ENCODE data around the gene REEP6. TPM values are rescaled to one million over a fixed set of nuclear protein-coding genes. Genes with fewer than 3 reads are reported as not detected.
"Not testable (repeated sequence)": the region's sequence is repeated elsewhere in the genome, so short reads cannot be mapped to it uniquely, and the experiment has no call there.

REEP6 gene
- total and polyA plus RNA-seq, 4 donors, result 2.5 to 7.6 (median 4.9) TPM

DNA sequence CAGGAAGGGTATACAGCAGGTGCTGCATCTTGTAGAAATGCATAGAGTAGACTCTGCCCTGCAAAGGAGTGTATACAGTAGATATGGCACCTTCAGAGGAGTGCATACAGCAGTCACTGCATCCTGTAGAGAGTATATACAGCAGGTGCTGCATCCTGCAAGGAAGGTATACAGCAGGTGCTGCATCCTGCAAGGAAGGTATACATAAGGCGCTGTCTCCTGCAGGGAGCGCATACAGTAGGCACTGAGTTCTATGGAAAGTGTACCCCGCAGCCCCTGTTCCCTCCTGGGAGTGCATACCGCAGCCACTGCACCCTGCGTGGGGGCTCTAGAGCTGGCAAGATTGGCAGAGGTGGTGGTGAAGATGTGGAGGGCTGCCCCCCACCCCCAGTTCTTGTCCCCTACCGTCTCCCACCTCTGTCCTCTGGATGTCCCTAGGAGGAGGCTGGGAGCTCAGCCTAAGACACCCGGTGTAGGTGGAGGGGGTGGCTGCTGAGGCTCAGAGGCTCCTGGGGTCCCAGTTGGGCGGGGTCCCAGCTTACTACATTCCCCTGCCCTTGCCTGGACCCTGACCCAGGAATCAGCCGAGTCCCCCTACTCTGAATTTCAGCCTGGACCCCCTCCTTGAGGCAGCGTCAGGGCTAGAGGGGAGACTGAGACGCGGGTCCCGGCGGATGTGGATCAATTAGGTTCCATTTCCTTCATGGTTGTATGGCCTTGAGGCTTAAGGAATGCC lies 24.2 kb downstream of the REEP6 start:
- Histone ChIP-seq H3K27me3 (ENCODE audit: control insufficient read depth in 3 of 3, insufficient read depth in 3 of 3, low read length in 2 of 3) (peaks cover 0 to 41% (median 17%) of the 10 kb centered on the region in 3 donors), H3K27ac (ENCODE audit: low read depth in 1 of 2, low read length in 1 of 2) (no peak overlapping the region), H3K36me3 (ENCODE audit: control insufficient read depth in 4 of 4, insufficient read depth in 4 of 4, low read length in 4 of 4) (no peaks in the 10 kb centered on the region), H3K9ac (ENCODE audit: insufficient read depth in 1 of 2, low read length in 2 of 2) (no peak overlapping the region), H3K9me3 (ENCODE audit: control insufficient read depth in 4 of 4, insufficient read depth in 3 of 4, low read length in 3 of 4) (peaks cover 0 to 3% (median 0%) of the 10 kb centered on the region in 4 donors), H3K4me3 (no peak overlapping the region), H3K4me1 (ENCODE audit: control insufficient read depth in 5 of 5, insufficient read depth in 5 of 5, low read length in 5 of 5) (no peaks in the 10 kb centered on the region)
- TF ChIP-seq, protein P1, sequence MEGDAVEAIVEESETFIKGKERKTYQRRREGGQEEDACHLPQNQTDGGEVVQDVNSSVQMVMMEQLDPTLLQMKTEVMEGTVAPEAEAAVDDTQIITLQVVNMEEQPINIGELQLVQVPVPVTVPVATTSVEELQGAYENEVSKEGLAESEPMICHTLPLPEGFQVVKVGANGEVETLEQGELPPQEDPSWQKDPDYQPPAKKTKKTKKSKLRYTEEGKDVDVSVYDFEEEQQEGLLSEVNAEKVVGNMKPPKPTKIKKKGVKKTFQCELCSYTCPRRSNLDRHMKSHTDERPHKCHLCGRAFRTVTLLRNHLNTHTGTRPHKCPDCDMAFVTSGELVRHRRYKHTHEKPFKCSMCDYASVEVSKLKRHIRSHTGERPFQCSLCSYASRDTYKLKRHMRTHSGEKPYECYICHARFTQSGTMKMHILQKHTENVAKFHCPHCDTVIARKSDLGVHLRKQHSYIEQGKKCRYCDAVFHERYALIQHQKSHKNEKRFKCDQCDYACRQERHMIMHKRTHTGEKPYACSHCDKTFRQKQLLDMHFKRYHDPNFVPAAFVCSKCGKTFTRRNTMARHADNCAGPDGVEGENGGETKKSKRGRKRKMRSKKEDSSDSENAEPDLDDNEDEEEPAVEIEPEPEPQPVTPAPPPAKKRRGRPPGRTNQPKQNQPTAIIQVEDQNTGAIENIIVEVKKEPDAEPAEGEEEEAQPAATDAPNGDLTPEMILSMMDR (IDR thresholded peaks at IDR 0.05; ENCODE audit: control extremely low read depth, extremely low read depth), result no peak
- DNase-seq, result no peak
- 62 to 64% methylated on average over 14 of the region's 14 CpGs for WGBS, 2 donors
- ATAC-seq (ENCODE audit: insufficient read depth, low FRiP score), result no peak

DNA sequence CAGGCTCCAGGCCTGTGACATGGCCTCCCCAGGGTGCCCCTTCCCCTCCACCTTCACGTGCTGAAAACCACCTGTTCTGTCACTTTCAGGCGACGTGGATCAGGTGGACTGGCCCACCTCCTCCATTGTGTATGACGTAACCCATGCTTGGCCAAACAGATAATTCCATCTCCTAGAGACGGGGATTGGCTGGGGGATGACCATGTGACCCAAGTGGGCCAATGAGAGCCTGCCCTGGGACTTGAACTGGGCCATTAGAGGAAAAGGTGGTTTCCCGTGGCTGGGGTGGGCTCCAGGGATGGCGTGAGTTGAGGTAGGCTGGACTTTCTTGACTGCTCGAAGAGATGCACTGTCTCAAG lies 25.4 kb downstream of the REEP6 start:
- no peak overlapping the region for H3K9ac ChIP-seq (ENCODE audit: insufficient read depth in 1 of 2, low read length in 2 of 2)
- TF ChIP-seq, protein P1 (IDR thresholded peaks at IDR 0.05; ENCODE audit: control extremely low read depth, extremely low read depth), result no peak
- no peaks in the 10 kb centered on the region for H3K4me1 ChIP-seq (ENCODE audit: control insufficient read depth in 5 of 5, insufficient read depth in 5 of 5, low read length in 5 of 5)
- H3K36me3 ChIP-seq (ENCODE audit: control insufficient read depth in 4 of 4, insufficient read depth in 4 of 4, low read length in 4 of 4), result no peaks in the 10 kb centered on the region
- H3K9me3 ChIP-seq (ENCODE audit: control insufficient read depth in 4 of 4, insufficient read depth in 3 of 4, low read length in 3 of 4), result peaks cover 0 to 3% (median 0%) of the 10 kb centered on the region in 4 donors
- H3K27me3 ChIP-seq (ENCODE audit: control insufficient read depth in 3 of 3, insufficient read depth in 3 of 3, low read length in 2 of 3), result peaks cover 0 to 33% (median 10%) of the 10 kb centered on the region in 3 donors
- H3K27ac ChIP-seq (ENCODE audit: low read depth in 1 of 2, low read length in 1 of 2), result no peak overlapping the region
- no peak overlapping the region for H3K4me3 ChIP-seq
- ATAC-seq (ENCODE audit: insufficient read depth, low FRiP score), result no peak
- no peak for DNase-seq
- WGBS, 2 donors, result 68 to 71% methylated on average over 8 of the region's 8 CpGs

DNA sequence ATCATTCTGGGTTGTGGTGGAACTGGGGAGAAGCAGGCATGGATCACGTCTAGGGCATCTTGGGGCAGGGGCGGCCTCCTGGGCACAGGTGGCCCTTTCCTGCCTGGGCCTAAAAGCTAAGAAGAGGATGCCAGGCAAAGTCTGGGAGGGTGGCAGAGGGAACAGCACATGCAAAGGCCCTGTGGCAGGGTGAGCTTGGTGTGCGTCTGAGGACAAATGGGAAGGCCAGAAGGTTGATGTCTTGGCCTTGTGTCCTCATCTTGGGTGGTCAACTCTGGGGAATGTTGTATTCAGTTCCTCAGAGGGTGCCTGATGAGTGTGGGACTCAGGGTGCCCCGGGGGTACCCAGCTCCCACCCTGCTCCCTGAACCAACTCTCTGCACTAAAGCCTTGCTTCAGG lies 27.5 kb downstream of the REEP6 start:
- DNase-seq, result no peak
- Histone ChIP-seq H3K27ac (ENCODE audit: low read depth in 1 of 2, low read length in 1 of 2) (no peak overlapping the region), H3K4me3 (no peak overlapping the region), H3K27me3 (ENCODE audit: control insufficient read depth in 3 of 3, insufficient read depth in 3 of 3, low read length in 2 of 3) (peaks cover 0 to 30% (median 6%) of the 10 kb centered on the region in 3 donors), H3K36me3 (ENCODE audit: control insufficient read depth in 4 of 4, insufficient read depth in 4 of 4, low read length in 4 of 4) (no peaks in the 10 kb centered on the region), H3K9ac (ENCODE audit: insufficient read depth in 1 of 2, low read length in 2 of 2) (no peak overlapping the region), H3K4me1 (ENCODE audit: control insufficient read depth in 5 of 5, insufficient read depth in 5 of 5, low read length in 5 of 5) (peaks cover 0 to 4% (median 0%) of the 10 kb centered on the region in 5 donors), H3K9me3 (ENCODE audit: control insufficient read depth in 4 of 4, insufficient read depth in 3 of 4, low read length in 3 of 4) (peaks cover 0 to 6% (median 0%) of the 10 kb centered on the region in 4 donors)
- ATAC-seq (ENCODE audit: insufficient read depth, low FRiP score), result no peak
- TF ChIP-seq, protein P1 (IDR thresholded peaks at IDR 0.05; ENCODE audit: control extremely low read depth, extremely low read depth), result no peak
- 85 to 93% methylated on average over 4 of the region's 4 CpGs for WGBS, 2 donors

DNA sequence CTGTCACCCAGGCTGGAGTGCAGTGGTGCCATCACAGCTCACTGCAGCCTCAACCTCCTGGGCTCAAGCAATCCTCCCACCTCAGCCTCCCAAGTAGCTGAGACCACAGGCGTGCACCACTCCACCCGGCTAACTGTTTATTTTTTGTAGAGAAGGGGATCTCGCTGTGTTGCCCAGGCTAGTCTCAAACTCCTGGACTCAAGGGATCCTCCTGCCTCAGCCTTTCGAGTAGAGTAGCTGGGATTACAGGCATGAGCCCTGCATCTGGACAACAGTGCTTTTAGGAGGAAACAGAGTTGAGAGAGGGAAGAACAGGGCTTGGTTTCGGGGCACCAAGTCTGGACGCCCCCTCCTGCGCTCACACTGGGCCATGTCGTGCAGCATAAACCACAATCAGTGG lies 28.8 kb downstream of the REEP6 start:
- H3K36me3 ChIP-seq (ENCODE audit: control insufficient read depth in 4 of 4, insufficient read depth in 4 of 4, low read length in 4 of 4); H3K4me3 ChIP-seq; DNase-seq; H3K9ac ChIP-seq (ENCODE audit: insufficient read depth in 1 of 2, low read length in 2 of 2); H3K4me1 ChIP-seq (ENCODE audit: control insufficient read depth in 5 of 5, insufficient read depth in 5 of 5, low read length in 5 of 5); H3K27ac ChIP-seq (ENCODE audit: low read depth in 1 of 2, low read length in 1 of 2); ATAC-seq (ENCODE audit: insufficient read depth, low FRiP score): not testable (repeated sequence)
- 84 to 88% methylated on average over 8 of the region's 8 CpGs for WGBS, 2 donors
- Histone ChIP-seq H3K27me3 (ENCODE audit: control insufficient read depth in 3 of 3, insufficient read depth in 3 of 3, low read length in 2 of 3) (peaks cover 8 to 26% (median 9%) of the 10 kb centered on the region in 3 donors), H3K9me3 (ENCODE audit: control insufficient read depth in 4 of 4, insufficient read depth in 3 of 4, low read length in 3 of 4) (peaks cover 0 to 14% (median 0%) of the 10 kb centered on the region in 4 donors)

Data from lung (tissue), 12 donors.